Measurements from ENCODE around the gene MAPKAPK3. TPM values are rescaled to one million over a fixed set of nuclear protein-coding genes. Genes with fewer than 3 reads are reported as not detected.

Gene MAPKAPK3
- total RNA-seq, 4 donors from 2014 or later, result 235 to 466 (median 387) TPM

- Histone ChIP-seq H3K27ac (no peak overlapping the region), H3K36me3 (no peaks in the 10 kb centered on the region), H3K9me3 (no peaks in the 10 kb centered on the region), H3K4me1 (no peaks in the 10 kb centered on the region), H3K27me3 (no peaks in the 10 kb centered on the region), H3K4me3 (no peak overlapping the region)
- in situ Hi-C loops (cut with MboI; ENCODE audit: low sequenced_read_pairs in 4 of 4), result no loop called here
- no peak for TF ChIP-seq POLR2A (IDR thresholded peaks at IDR 0.05)
- TF ChIP-seq CTCF (IDR thresholded peaks at IDR 0.05 in 4 of 5, conservative IDR thresholded peaks at IDR 0.05 in 1 of 5), result no peak
- intact Hi-C loops (cut with DNase I; ENCODE audit: low total_unique reads), result no loop called here
- ATAC-seq (no peak), DNase-seq (no peak)
Observed at GRCh38 chr3:50696276-50696675, 79.3 kb downstream of the MAPKAPK3 start.

DNA sequence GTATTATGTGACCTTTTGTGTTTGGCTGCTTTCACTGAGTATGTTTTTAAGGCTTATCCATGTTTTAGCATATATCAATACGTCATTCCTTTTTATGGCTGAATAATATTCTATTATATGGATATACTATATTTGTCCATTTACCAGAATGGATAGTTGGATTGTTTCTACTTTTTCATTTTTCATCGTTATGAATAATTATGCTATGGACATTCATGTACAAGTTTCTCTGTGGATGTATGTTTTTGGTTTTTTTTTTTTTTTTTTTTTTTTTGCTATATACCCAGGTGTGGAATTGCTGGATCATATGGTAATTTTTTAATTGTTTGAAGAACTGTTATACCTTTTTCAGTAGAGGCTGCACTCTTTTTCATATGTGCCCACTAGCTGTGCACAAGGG lies 81.3 kb downstream of the MAPKAPK3 start:
- intact Hi-C loops (cut with DNase I; ENCODE audit: low total_unique reads) (no loop called here), in situ Hi-C loops (cut with MboI; ENCODE audit: low sequenced_read_pairs in 4 of 4) (no loop called here)
- no peaks in the 10 kb centered on the region for H3K9me3 ChIP-seq
- DNase-seq (no peak), ATAC-seq (no peak)
- H3K36me3 ChIP-seq, result no peaks in the 10 kb centered on the region
- TF ChIP-seq POLR2A (IDR thresholded peaks at IDR 0.05) (no peak), CTCF (IDR thresholded peaks at IDR 0.05 in 4 of 5, conservative IDR thresholded peaks at IDR 0.05 in 1 of 5) (no peak)
- no peaks in the 10 kb centered on the region for H3K4me1 ChIP-seq
- no peaks in the 10 kb centered on the region for H3K27me3 ChIP-seq
- H3K27ac ChIP-seq, result no peak overlapping the region
- no peak overlapping the region for H3K4me3 ChIP-seq

Small RNAs within 50 kb of the gene (microRNA-seq; reads per million reads assigned to microRNA genes)
- gene MIR4787 (ENCODE audit: borderline replicate concordance in 2 of 2), result 3.5 to 5.1 reads per million in 2 donors

Other genes with a start within 250 kb of the MAPKAPK3 start
- gene CACNA2D2, start 113.5 kb upstream of the MAPKAPK3 start, total RNA-seq, result under 1 TPM; 0.27 to 0.68 (median 0.45) TPM
- 10 to 100 TPM; 12.6 to 27.4 (median 15.4) TPM for gene C3orf18, start 49.4 kb upstream of the MAPKAPK3 start, total RNA-seq
- gene HEMK1, start 47.6 kb upstream of the MAPKAPK3 start, total RNA-seq, result 1 to 10 TPM; 4.5 to 8.1 (median 7.5) TPM
- gene CISH, start 5.4 kb upstream of the MAPKAPK3 start, total RNA-seq, result 10 to 100 TPM in 2 of 4 donors, 1 to 10 TPM in 2; 3.3 to 50.5 (median 20.3) TPM
- 1 to 10 TPM in 1 of 4 donors, under 1 TPM in 3; 0.61 to 3.1 (median 0.73) TPM for gene DOCK3, start 57.8 kb downstream of the MAPKAPK3 start, total RNA-seq